K562 (cell line): ENCODE measurements around the gene NR0B2. TPM values are rescaled to one million over a fixed set of nuclear protein-coding genes. Genes with fewer than 3 reads are reported as not detected.

Experiments used
- ARID2 ChIP-seq: fragments of 450-650 bp; IDR thresholded peaks from 2 replicates; pipeline ENCODE4 v1.6.1; 2017; ENCODE audit warnings: antibody characterized with exemption, mild to moderate bottlenecking
- EWSR1 ChIP-seq: fragments of 450-650 bp; IDR thresholded peaks from 2 replicates; pipeline ENCODE4 v1.6.1; 2018; ENCODE audit warnings: borderline replicate concordance, mild to moderate bottlenecking, low read depth, moderate library complexity; ENCODE audit not compliant: partially characterized antibody
- FOXK2 ChIP-seq, 2 experiments: fragments of 450-650 bp; IDR thresholded peaks in 1 of 2; conservative IDR thresholded peaks in 1 of 2; 2 replicates each; pipeline ENCODE4 v1.6.1; 2016; ENCODE audit warnings: low read depth in 2 of 2, mild to moderate bottlenecking in 1 of 2
- FOXP4 ChIP-seq: sonication (generic); formaldehyde crosslinking; IDR thresholded peaks from 2 replicates; pipeline ENCODE4 v1.8.0; 2022; ENCODE audit warnings: mild to moderate bottlenecking, missing genetic modification reagents, borderline replicate concordance
- MCM2 ChIP-seq: fragments of 450-650 bp; IDR thresholded peaks from 2 replicates; pipeline ENCODE4 v1.6.1; 2017; ENCODE audit warnings: low read depth, mild to moderate bottlenecking
- MLLT1 ChIP-seq, 2 experiments: fragments of 450-650 bp; IDR thresholded peaks; 2 replicates each; pipeline ENCODE4 v1.6.1; 2016
- NFXL1 ChIP-seq: fragments of 450-650 bp; formaldehyde crosslinking; IDR thresholded peaks from 2 replicates; pipeline ENCODE4 v1.4.0; 2021; ENCODE audit warnings: mild to moderate bottlenecking
- SRSF7 ChIP-seq: fragments of 200-400 bp; formaldehyde crosslinking; optimal IDR thresholded peaks from 2 replicates; pipeline ENCODE3; 2017; ENCODE audit warnings: mild to moderate bottlenecking, low read depth, low read length
- TCF7L2 ChIP-seq: fragments of 150-350 bp; IDR thresholded peaks from 2 replicates; pipeline ENCODE4 v1.6.1; 2016; ENCODE audit warnings: low read depth, mild to moderate bottlenecking, low read length, moderate library complexity
- ZBTB7A ChIP-seq: IDR thresholded peaks from 2 replicates; pipeline ENCODE4 v1.6.1; 2011; ENCODE audit warnings: low read depth, mild to moderate bottlenecking, low read length, moderate library complexity, borderline replicate concordance; ENCODE audit not compliant: control insufficient read depth
- ZNF140 ChIP-seq: fragments of 250-450 bp; sonication (Bioruptor Pico); IDR thresholded peaks from 2 replicates; pipeline ENCODE4 v1.8.0; 2021; ENCODE audit warnings: moderate library complexity, mild to moderate bottlenecking, inconsistent platforms
- ZNF407 ChIP-seq: fragments of 450-650 bp; IDR thresholded peaks from 2 replicates; pipeline ENCODE4 v1.6.1; 2016; ENCODE audit warnings: low read depth
- ZNF586 ChIP-seq: fragments of 450-650 bp; formaldehyde crosslinking; conservative IDR thresholded peaks from 2 replicates; pipeline ENCODE4 v1.4.0; 2020; ENCODE audit warnings: mild to moderate bottlenecking, moderate library complexity
- polyA plus RNA-seq, 8 experiments: library from polyadenylated mRNA; depleted of rRNA in 4 of 8; stranded (reverse) in 5 of 8; unstranded in 3 of 8; fragments of >200 nt; fragmentation: Nextera tagmentation in 2 of 8; fragmentation: Illumina TruSeq in 1 of 8; extraction: Ambion mirVana in 2 of 8; extraction: Trizol in 1 of 8; gene quantifications; 2 replicates each; pipeline versions ENCODE4 v1.2.1 to v1.2.3, GENCODE V29; 2011 to 2014; ENCODE audit warnings: inconsistent platforms in 1 of 8, missing spikeins in 1 of 8
- total RNA-seq, 7 experiments: library from RNA; depleted of rRNA in 6 of 7; stranded (reverse); fragments of >200 nt in 6 of 7; fragmentation: Illumina TruSeq in 2 of 7; extraction: Trizol in 2 of 7; gene quantifications; 2 replicates each; pipeline versions ENCODE4 v1.2.1 to v1.2.3, GENCODE V29; 2011 to 2021; ENCODE audit warnings: low replicate concordance in 1 of 7

NR0B2 gene
- total and polyA plus RNA-seq, 9 of the 15 experiments (the other 6 are each of a cell fraction or from before 2014, with no cell fraction given): not detected

- no peak for TF ChIP-seq ZNF407
- TF ChIP-seq ZBTB7A: peak; percentile 50; the same call in 1 of the 2 replicates
- no peak for TF ChIP-seq ZNF586 (CRISPR knock-in tag)
- TF ChIP-seq NFXL1 (CRISPR knock-in tag): no peak
- TF ChIP-seq TCF7L2: no peak
- TF ChIP-seq MLLT1 (IDR thresholded peaks at IDR 0.05): no peak
- TF ChIP-seq ARID2: no peak
- no peak for TF ChIP-seq FOXP4 (CRISPR knock-in tag)
- TF ChIP-seq FOXK2 (conservative IDR thresholded peaks at IDR 0.05 in 1 of 2, IDR thresholded peaks at IDR 0.05 in 1 of 2; ENCODE audit: low read depth in 2 of 2): no peak
- no peak for TF ChIP-seq SRSF7
- TF ChIP-seq EWSR1: no peak
- no peak for TF ChIP-seq ZNF140 (CRISPR knock-in tag)
- TF ChIP-seq MCM2: no peak
These were observed 50.7 kb downstream of the NR0B2 start, which contains the start of gene SFN (continued) for GRCh38 chr1:26862781-26863684.
